IMR-90 (cell line): Measurements from ENCODE around the gene DHDH. TPM values are rescaled to one million over a fixed set of nuclear protein-coding genes. Genes with fewer than 3 reads are reported as not detected.

Experiments used
- ATAC-seq: fragments of 200-7000 bp; cut with Tn5 transposase; 2 replicates; pipeline ENCODE4 v1.9.1; 2020; ENCODE audit warnings: low read depth, mild to moderate bottlenecking, moderate library complexity
- BruUV-seq: library from RNA; stranded (reverse); fragments of 400-500 nt; replicated peaks from 2 replicates; lab custom pipeline; 2021; lab: Mats Ljungman, UMichigan
- CTCF ChIA-PET: fragments of 300-600 bp; formaldehyde crosslinking; extraction: SDS; loops from one replicate; lab custom pipeline; 2021; ENCODE audit warnings: antibody characterized with exemption; lab: Yijun Ruan, JAX
- POLR2A ChIA-PET: fragments of 300-600 bp; sonication (Branson Sonifier 250); formaldehyde crosslinking; loops from one replicate; lab custom pipeline; 2022; ENCODE audit warnings: antibody characterized with exemption; ENCODE audit not compliant: unreplicated experiment; lab: Charles Lee
- DNase-seq: peaks from one replicate; pipeline ENCODE4 v3.0.0; 2013
- H2AFZ ChIP-seq: replicated peaks from 2 replicates; pipeline ENCODE3; 2013; ENCODE audit warnings: low read length, mild to moderate bottlenecking; ENCODE audit not compliant: poor library complexity
- H2AK5ac ChIP-seq: 2 replicates; pipeline ENCODE4 v1.6.1; 2013; ENCODE audit warnings: low read depth, low read length, inconsistent platforms
- H2AK9ac ChIP-seq: replicated peaks from 2 replicates; pipeline ENCODE3; 2013; ENCODE audit warnings: mild to moderate bottlenecking, low read depth, low read length, moderate library complexity; ENCODE audit not compliant: poor library complexity
- H2BK120ac ChIP-seq: 2 replicates; pipeline ENCODE4 v1.6.1; 2013; ENCODE audit warnings: low read depth, low read length, inconsistent platforms
- H2BK15ac ChIP-seq: 3 replicates; pipeline ENCODE4 v1.6.1; 2013; ENCODE audit warnings: low read depth, low read length, inconsistent platforms
- H2BK20ac ChIP-seq: 2 replicates; pipeline ENCODE4 v1.6.1; 2013; ENCODE audit warnings: low read depth, mild to moderate bottlenecking, inconsistent platforms, low read length, moderate library complexity
- H2BK5ac ChIP-seq: 2 replicates; pipeline ENCODE4 v1.6.1; 2013; ENCODE audit warnings: mild to moderate bottlenecking, low read depth, low read length, inconsistent platforms; ENCODE audit not compliant: poor library complexity, severe bottlenecking
- H3K14ac ChIP-seq: replicated peaks from 2 replicates; pipeline ENCODE4 v1.6.1; 2013; ENCODE audit warnings: low read depth, low read length, inconsistent platforms
- H3K18ac ChIP-seq: 2 replicates; pipeline ENCODE4 v1.6.1; 2013; ENCODE audit warnings: low read depth, low read length, control low read depth
- H3K23ac ChIP-seq: 2 replicates; pipeline ENCODE4 v1.6.1; 2013; ENCODE audit warnings: low read depth, low read length, inconsistent platforms
- H3K27ac ChIP-seq: 2 replicates; pipeline ENCODE4 v1.5.1; 2013; ENCODE audit warnings: mild to moderate bottlenecking, control low read depth, low read length; ENCODE audit not compliant: insufficient read depth
- H3K27me3 ChIP-seq: 2 replicates; pipeline ENCODE4 v1.6.1; 2013; ENCODE audit warnings: low read length; ENCODE audit not compliant: control insufficient read depth, insufficient read depth
- H3K36me3 ChIP-seq: 2 replicates; pipeline ENCODE4 v1.6.1; 2013; ENCODE audit warnings: low read length, mixed read lengths; ENCODE audit not compliant: control insufficient read depth, insufficient read depth
- H3K4ac ChIP-seq: 2 replicates; pipeline ENCODE4 v1.6.1; 2013; ENCODE audit warnings: low read depth, low read length, inconsistent platforms
- H3K4me1 ChIP-seq: 2 replicates; pipeline ENCODE4 v1.6.1; 2013; ENCODE audit warnings: low read length, mixed read lengths; ENCODE audit not compliant: control insufficient read depth, insufficient read depth
- H3K4me2 ChIP-seq: 2 replicates; pipeline ENCODE4 v1.6.1; 2013; ENCODE audit warnings: low read depth, mild to moderate bottlenecking, control low read depth, low read length, moderate library complexity
- H3K4me3 ChIP-seq: 2 replicates; pipeline ENCODE4 v1.5.1; 2013; ENCODE audit warnings: low read depth, mild to moderate bottlenecking, control low read depth, low read length, moderate library complexity; ENCODE audit not compliant: insufficient read depth
- H3K56ac ChIP-seq: 2 replicates; pipeline ENCODE4 v1.6.1; 2013; ENCODE audit warnings: low read length, inconsistent platforms; ENCODE audit not compliant: insufficient read depth; ENCODE audit errors: extremely low read depth
- H3K79me1 ChIP-seq, 2 experiments: 2 replicates each; pipeline ENCODE4 v1.6.1; 2013; ENCODE audit warnings: low read length in 2 of 2, inconsistent platforms in 1 of 2, low read depth in 1 of 2
- H3K9ac ChIP-seq: 2 replicates; pipeline ENCODE4 v1.6.1; 2013; ENCODE audit warnings: low read depth, low read length, control low read depth
- H3K9me1 ChIP-seq: 2 replicates; pipeline ENCODE4 v1.6.1; 2013; ENCODE audit warnings: low read length, inconsistent platforms; ENCODE audit not compliant: insufficient read depth
- H3K9me3 ChIP-seq: 2 replicates; pipeline ENCODE4 v1.6.1; 2013; ENCODE audit warnings: low read length; ENCODE audit not compliant: control insufficient read depth, insufficient read depth
- H4K20me1 ChIP-seq: 2 replicates; pipeline ENCODE4 v1.6.1; 2013; ENCODE audit warnings: low read length, inconsistent platforms; ENCODE audit not compliant: insufficient read depth
- H4K5ac ChIP-seq: 2 replicates; pipeline ENCODE4 v1.6.1; 2013; ENCODE audit warnings: mild to moderate bottlenecking, low read depth, low read length, control low read depth
- H4K8ac ChIP-seq, 2 experiments: 2 replicates each; pipeline ENCODE4 v1.6.1; 2013; ENCODE audit warnings: low read depth in 2 of 2, low read length in 2 of 2, control low read depth in 1 of 2, inconsistent platforms in 1 of 2
- H4K91ac ChIP-seq: 2 replicates; pipeline ENCODE4 v1.6.1; 2013; ENCODE audit warnings: low read depth, low read length, inconsistent platforms; ENCODE audit not compliant: insufficient read depth
- CTCF ChIP-seq: conservative IDR thresholded peaks from 2 replicates; pipeline ENCODE4 v1.5.1; 2012; ENCODE audit warnings: mild to moderate bottlenecking, low read depth, low read length, improper control_type of control experiment
- RFX5 ChIP-seq: IDR thresholded peaks from 2 replicates; pipeline ENCODE4 v1.8.0; 2012; ENCODE audit warnings: low read depth, mild to moderate bottlenecking, low read length, moderate library complexity
- WGBS, 2 experiments: methylation state at CpG; one replicate each; pipeline versions ENCODE4 v1.1.5 to v1.1.7; 2013; ENCODE audit warnings: missing lambda C conversion rate in 2 of 2; ENCODE audit not compliant: insufficient read length in 1 of 2; ENCODE audit errors: extremely low coverage in 2 of 2; 5-methylcytosine and 5-hydroxymethylcytosine counted together
- dilution Hi-C: fragments of 300-500 bp; cut with HindIII; formaldehyde crosslinking; loops from one replicate; pipeline ENCODE4 v1.14.3; 2018; ENCODE audit warnings: low sequenced_read_pairs; ENCODE audit not compliant: unreplicated experiment
- in situ Hi-C: fragments of 300-500 bp; cut with MboI; formaldehyde crosslinking; loops from 3 replicates; pipeline ENCODE4 v1.14.3; 2019; ENCODE audit warnings: low sequenced_read_pairs, inconsistent platforms, mixed read lengths
- intact Hi-C: fragments of 100-400 bp; cut with micrococcal nuclease; formaldehyde crosslinking; loops from 2 replicates; pipeline ENCODE4 v1.10.0; 2022
- polyA plus RNA-seq, 3 experiments: library from polyadenylated mRNA; depleted of rRNA; stranded (reverse); fragments of >200 nt; gene quantifications; 2 replicates each; pipeline ENCODE4 v1.2.3, GENCODE V29; 2012; ENCODE audit warnings: low replicate concordance in 1 of 3
- total RNA-seq: library from RNA; depleted of rRNA; stranded (reverse); fragments of >200 nt; gene quantifications from 2 replicates; pipeline ENCODE4 v1.2.3, GENCODE V29; 2012

Gene DHDH
- total and polyA plus RNA-seq, 2 of the 4 experiments (the other 2 are of a cell fraction), result 0.36 to 0.53 TPM

GRCh38 chr19:48968813-48969218, 35.3 kb downstream of the DHDH start:
- Histone ChIP-seq H3K36me3 (peaks cover 33% of the 10 kb centered on the region), H4K5ac (no peak overlapping the region), H3K27ac (no peak overlapping the region), H3K18ac (no peak overlapping the region), H2AFZ (no peak overlapping the region), H3K4me2 (no peak overlapping the region), H3K9me1 (peaks cover 11% of the 10 kb centered on the region), H4K91ac (no peak overlapping the region), H3K4ac (no peak overlapping the region), H3K23ac (no peak overlapping the region), H3K4me1 (peaks cover 9% of the 10 kb centered on the region), H3K4me3 (no peak overlapping the region), H2AK5ac (no peak overlapping the region), H3K9ac (no peak overlapping the region), H3K9me3 (no peaks in the 10 kb centered on the region), H3K79me1 (peaks cover 0 to 39% of the 10 kb centered on the region in 2 experiments; a peak in 3 of 4 replicates), H3K56ac (no peak overlapping the region), H2BK5ac (no peak overlapping the region), H2BK15ac (no peak overlapping the region), H2BK20ac (no peak overlapping the region), H3K14ac (no peak overlapping the region), H2BK120ac (no peak overlapping the region), H3K27me3 (no peaks in the 10 kb centered on the region), H4K8ac (no peak overlapping the region), H2AK9ac (no peak overlapping the region), H4K20me1 (peaks cover 45% of the 10 kb centered on the region)
- ATAC-seq (no peak), DNase-seq (no peak)
- in situ Hi-C loops, result loop anchor here (10.0 kb wide), 1 partner anchor 324 kb away; the partner anchor contains the start of gene CA11
- TF ChIP-seq CTCF (no peak), RFX5 (no peak)
- ChIA-PET POLR2A (no interaction called here), CTCF (no interaction called here)
- intact Hi-C loops, result loop anchor here (10.0 kb wide), 1 partner anchor 324 kb away; the partner anchor contains the start of gene CA11
- WGBS, 2 experiments, result 95% methylated on average over 11 of the region's 15 CpGs; no CpG with 5 or more reads in 1 of the 2 experiments
- dilution Hi-C loops, result no loop called here
- no TSS peak for BruUV-seq
